HepG2 (cell line): ENCODE results near the gene CTBP1. TPM values are rescaled to one million over a fixed set of nuclear protein-coding genes. Genes with fewer than 3 reads are reported as not detected.

ENCODE experiments used
- CHD2 ChIP-seq: IDR thresholded peaks from 2 replicates; pipeline ENCODE4 v1.6.1; 2011; ENCODE audit warnings: low read depth, low read length, improper control_type of control experiment
- FOSL2 ChIP-seq: sonication (generic); formaldehyde crosslinking; IDR thresholded peaks from 2 replicates; pipeline ENCODE4 v1.4.0; 2020; ENCODE audit warnings: missing genetic modification reagents
- GABPA ChIP-seq, 2 experiments: IDR thresholded peaks; 2 replicates each; pipeline ENCODE4 v1.6.1; 2011 to 2016; ENCODE audit warnings: low read depth in 2 of 2, low read length in 1 of 2, missing biosample characterization in 1 of 2, missing genetic modification characterization in 1 of 2
- GATA4 ChIP-seq: sonication (generic); IDR thresholded peaks from 2 replicates; pipeline ENCODE4 v1.6.1; 2016; ENCODE audit warnings: antibody characterized with exemption, low read depth, borderline replicate concordance
- MLX ChIP-seq: IDR thresholded peaks from 2 replicates; pipeline ENCODE4 v1.6.1; 2016
- MTF2 ChIP-seq: sonication (generic); formaldehyde crosslinking; IDR thresholded peaks from 2 replicates; pipeline ENCODE4 v1.5.0; 2020; ENCODE audit warnings: missing genetic modification reagents, borderline replicate concordance
- PRDM15 ChIP-seq: sonication (generic); formaldehyde crosslinking; IDR thresholded peaks from 2 replicates; pipeline ENCODE4 v1.4.0; 2020; ENCODE audit warnings: missing genetic modification reagents
- REXO4 ChIP-seq: sonication (generic); formaldehyde crosslinking; IDR thresholded peaks from 2 replicates; pipeline ENCODE4 v1.8.0; 2022; ENCODE audit warnings: missing genetic modification reagents, mild to moderate bottlenecking, borderline replicate concordance
- SP2 ChIP-seq: sonication (generic); formaldehyde crosslinking; IDR thresholded peaks from 2 replicates; pipeline ENCODE4 v1.5.1; 2020; ENCODE audit warnings: mild to moderate bottlenecking, missing genetic modification reagents
- ZFP36 ChIP-seq: fragments of 150-350 bp; IDR thresholded peaks from 2 replicates; pipeline ENCODE4 v1.6.1; 2018; ENCODE audit warnings: borderline replicate concordance, low read length, low read depth; ENCODE audit not compliant: partially characterized antibody
- ZNF30 ChIP-seq: sonication (generic); formaldehyde crosslinking; IDR thresholded peaks from 2 replicates; pipeline ENCODE4 v1.5.0; 2020; ENCODE audit warnings: mild to moderate bottlenecking, missing genetic modification reagents
- ZNF33A ChIP-seq: sonication (generic); formaldehyde crosslinking; IDR thresholded peaks from 2 replicates; pipeline ENCODE4 v1.5.1; 2020; ENCODE audit warnings: missing genetic modification reagents, mild to moderate bottlenecking, moderate library complexity, borderline replicate concordance
- ZNF570 ChIP-seq: sonication (generic); formaldehyde crosslinking; IDR thresholded peaks from 2 replicates; pipeline ENCODE4 v1.4.0; 2020; ENCODE audit warnings: mild to moderate bottlenecking, missing genetic modification reagents, borderline replicate concordance
- ZNF670 ChIP-seq: sonication (generic); formaldehyde crosslinking; IDR thresholded peaks from 2 replicates; pipeline ENCODE4 v1.8.0; 2022; ENCODE audit warnings: mild to moderate bottlenecking, missing genetic modification reagents, borderline replicate concordance
- polyA plus RNA-seq, 8 experiments: library from polyadenylated mRNA; depleted of rRNA in 3 of 8; stranded (reverse) in 7 of 8; unstranded in 1 of 8; fragments of >200 nt; fragmentation: Illumina TruSeq in 4 of 8; extraction: Trizol in 4 of 8; gene quantifications; 2 replicates each; pipeline versions ENCODE4 v1.2.1 to v1.2.3, GENCODE V29; 2011 to 2016; ENCODE audit warnings: low read depth in 4 of 8, missing spikeins in 1 of 8, mixed read lengths in 1 of 8; ENCODE audit not compliant: insufficient read depth in 1 of 8
- total RNA-seq, 5 experiments: library from RNA; depleted of rRNA; stranded (reverse); fragments of >200 nt; fragmentation: Illumina TruSeq; extraction: Trizol; gene quantifications; 2 replicates each; pipeline ENCODE4 v1.2.3, GENCODE V29; 2016; ENCODE audit warnings: low read depth in 1 of 5
- TF ChIP-seq, protein P1 (sequence below): sonication (generic); formaldehyde crosslinking; IDR thresholded peaks from 2 replicates; pipeline ENCODE4 v1.5.0; 2020; ENCODE audit warnings: missing genetic modification reagents, mild to moderate bottlenecking, borderline replicate concordance
- TF ChIP-seq, protein P2 (sequence below): sonication (generic); formaldehyde crosslinking; conservative IDR thresholded peaks from 2 replicates; pipeline ENCODE4 v1.4.0; 2020; ENCODE audit warnings: mild to moderate bottlenecking, missing genetic modification reagents, moderate library complexity

The CTBP1 gene
- total and polyA plus RNA-seq, 2 of the 13 experiments (the other 11 are each of a cell fraction or from before 2014, with no cell fraction given) = 78.5 to 112 TPM

- TF ChIP-seq ZNF570 (CRISPR knock-in tag) (no peak), GATA4 (0 out of 2 replicates have a peak, but pooled peaks have one; percentile 68), MTF2 (CRISPR knock-in tag) (peak; percentile 62; the same call in 1 of the 2 replicates), GABPA (IDR thresholded peaks at IDR 0.05; ENCODE audit: low read depth, low read length) (no peak), GABPA (CRISPR knock-in tag; IDR thresholded peaks at IDR 0.05; ENCODE audit: low read depth) (peak; percentile 68; the same call in 1 of the 2 replicates), SP2 (CRISPR knock-in tag) (no peak), PRDM15 (CRISPR knock-in tag) (0 out of 2 replicates have a peak, but pooled peaks have one; percentile 34), REXO4 (no peak), FOSL2 (peak; percentile 65; the same call in 1 of the 2 replicates), ZNF670 (0 out of 2 replicates have a peak, but pooled peaks have one; percentile 74), ZFP36 (no peak), ZNF30 (CRISPR knock-in tag) (no peak; the same call in 1 of the 2 replicates), CHD2 (no peak), ZNF33A (CRISPR knock-in tag) (no peak), MLX (CRISPR knock-in tag) (peak; percentile 97)
- TF ChIP-seq, protein P1, sequence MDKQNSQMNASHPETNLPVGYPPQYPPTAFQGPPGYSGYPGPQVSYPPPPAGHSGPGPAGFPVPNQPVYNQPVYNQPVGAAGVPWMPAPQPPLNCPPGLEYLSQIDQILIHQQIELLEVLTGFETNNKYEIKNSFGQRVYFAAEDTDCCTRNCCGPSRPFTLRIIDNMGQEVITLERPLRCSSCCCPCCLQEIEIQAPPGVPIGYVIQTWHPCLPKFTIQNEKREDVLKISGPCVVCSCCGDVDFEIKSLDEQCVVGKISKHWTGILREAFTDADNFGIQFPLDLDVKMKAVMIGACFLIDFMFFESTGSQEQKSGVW (CRISPR knock-in tag) = no peak; the same call in 1 of the 2 replicates
- TF ChIP-seq, protein P2, sequence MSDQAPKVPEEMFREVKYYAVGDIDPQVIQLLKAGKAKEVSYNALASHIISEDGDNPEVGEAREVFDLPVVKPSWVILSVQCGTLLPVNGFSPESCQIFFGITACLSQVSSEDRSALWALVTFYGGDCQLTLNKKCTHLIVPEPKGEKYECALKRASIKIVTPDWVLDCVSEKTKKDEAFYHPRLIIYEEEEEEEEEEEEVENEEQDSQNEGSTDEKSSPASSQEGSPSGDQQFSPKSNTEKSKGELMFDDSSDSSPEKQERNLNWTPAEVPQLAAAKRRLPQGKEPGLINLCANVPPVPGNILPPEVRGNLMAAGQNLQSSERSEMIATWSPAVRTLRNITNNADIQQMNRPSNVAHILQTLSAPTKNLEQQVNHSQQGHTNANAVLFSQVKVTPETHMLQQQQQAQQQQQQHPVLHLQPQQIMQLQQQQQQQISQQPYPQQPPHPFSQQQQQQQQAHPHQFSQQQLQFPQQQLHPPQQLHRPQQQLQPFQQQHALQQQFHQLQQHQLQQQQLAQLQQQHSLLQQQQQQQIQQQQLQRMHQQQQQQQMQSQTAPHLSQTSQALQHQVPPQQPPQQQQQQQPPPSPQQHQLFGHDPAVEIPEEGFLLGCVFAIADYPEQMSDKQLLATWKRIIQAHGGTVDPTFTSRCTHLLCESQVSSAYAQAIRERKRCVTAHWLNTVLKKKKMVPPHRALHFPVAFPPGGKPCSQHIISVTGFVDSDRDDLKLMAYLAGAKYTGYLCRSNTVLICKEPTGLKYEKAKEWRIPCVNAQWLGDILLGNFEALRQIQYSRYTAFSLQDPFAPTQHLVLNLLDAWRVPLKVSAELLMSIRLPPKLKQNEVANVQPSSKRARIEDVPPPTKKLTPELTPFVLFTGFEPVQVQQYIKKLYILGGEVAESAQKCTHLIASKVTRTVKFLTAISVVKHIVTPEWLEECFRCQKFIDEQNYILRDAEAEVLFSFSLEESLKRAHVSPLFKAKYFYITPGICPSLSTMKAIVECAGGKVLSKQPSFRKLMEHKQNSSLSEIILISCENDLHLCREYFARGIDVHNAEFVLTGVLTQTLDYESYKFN (CRISPR knock-in tag) = peak; percentile 90
Measured at GRCh38 chr4:1204828-1205585, 43.9 kb downstream of the CTBP1 start (continued).
